SKM-1 treated with dmso at 0.1 percent for 144 hours (cell line): Measurements from ENCODE around the gene USP2.

Experiments
- DNase-seq: peaks from one replicate; lab custom pipeline; 2025; ENCODE audit not compliant: unreplicated experiment; lab: John Stamatoyannopoulos, UW

USP2 gene

GRCh38 chr11:119332111-119332765 lies 49.3 kb downstream of the USP2 start:
- DNase-seq: no peak

GRCh38 chr11:119330237-119330636 lies 51.3 kb downstream of the USP2 start:
- no peak for DNase-seq

GRCh38 chr11:119329320-119329719 lies 52.2 kb downstream of the USP2 start:
- no peak for DNase-seq

GRCh38 chr11:119324189-119324588 lies 57.3 kb downstream of the USP2 start:
- no peak for DNase-seq

GRCh38 chr11:119323532-119324033 lies 57.9 kb downstream of the USP2 start:
- peak; percentile 45 for DNase-seq

GRCh38 chr11:119322921-119323531 lies 58.5 kb downstream of the USP2 start:
- DNase-seq: no peak

- DNase-seq: peak; percentile 8
Measured at GRCh38 chr11:119322360-119322739, 59.1 kb downstream of the USP2 start.

GRCh38 chr11:119320776-119321524 lies 60.5 kb downstream of the USP2 start:
- DNase-seq: no peak

- no peak for DNase-seq
Measured at GRCh38 chr11:119320240-119320775, 61.2 kb downstream of the USP2 start.

GRCh38 chr11:119319700-119320239 lies 61.7 kb downstream of the USP2 start:
- DNase-seq: no peak

GRCh38 chr11:119319136-119319699 lies 62.3 kb downstream of the USP2 start:
- DNase-seq: no peak

- DNase-seq: no peak
Measured at GRCh38 chr11:119318240-119319135, 63.0 kb downstream of the USP2 start.

- DNase-seq: no peak
Measured at GRCh38 chr11:119317592-119318239, 63.8 kb downstream of the USP2 start.

- no peak for DNase-seq
Measured at GRCh38 chr11:119316729-119317591, 64.5 kb downstream of the USP2 start, which contains the start of gene MCAM. TSS of gene MCAM (minus strand) at chr11:119317130. CDS start at chr11:119317101, 29 bp downstream.

GRCh38 chr11:119316016-119316728 lies 65.3 kb downstream of the USP2 start:
- DNase-seq: no peak

- DNase-seq: no peak
Measured at GRCh38 chr11:119315131-119316015, 66.1 kb downstream of the USP2 start.

GRCh38 chr11:119314726-119315125 lies 66.8 kb downstream of the USP2 start:
- DNase-seq: no peak
